GM18951 (cell line): Measurements from ENCODE around the gene PTPRO.

ENCODE experiments used
- POLR2A ChIP-seq: IDR thresholded peaks from 4 replicates; pipeline ENCODE4 v1.6.1; 2011; ENCODE audit warnings: mild to moderate bottlenecking; ENCODE audit not compliant: insufficient read length, insufficient read depth; ENCODE audit errors: extremely low read depth
- in situ Hi-C: fragments of 300-500 bp; cut with MboI; formaldehyde crosslinking; loops from one replicate; pipeline ENCODE4 v1.12.0; 2022; ENCODE audit warnings: low sequenced_read_pairs, mixed read lengths, inconsistent platforms; ENCODE audit not compliant: unreplicated experiment

The PTPRO gene

GRCh38 chr12:15547063-15547462 is 224.8 kb downstream of the PTPRO start:
- TF ChIP-seq POLR2A: no peak
- in situ Hi-C loops: no loop called here

- no peak for TF ChIP-seq POLR2A
- in situ Hi-C loops: no loop called here
Measured at GRCh38 chr12:15547691-15548090, 225.4 kb downstream of the PTPRO start.

- TF ChIP-seq POLR2A: no peak
- in situ Hi-C loops: no loop called here
Measured at GRCh38 chr12:15550793-15551192, 228.5 kb downstream of the PTPRO start.

- in situ Hi-C loops: no loop called here
- no peak for TF ChIP-seq POLR2A
Measured at GRCh38 chr12:15555446-15555845, 233.1 kb downstream of the PTPRO start.

- in situ Hi-C loops: no loop called here
- TF ChIP-seq POLR2A: no peak
Measured at GRCh38 chr12:15556411-15557102, 234.2 kb downstream of the PTPRO start.

- in situ Hi-C loops: no loop called here
- TF ChIP-seq POLR2A: no peak
Measured at GRCh38 chr12:15558915-15559528, 236.7 kb downstream of the PTPRO start.

- in situ Hi-C loops: no loop called here
- no peak for TF ChIP-seq POLR2A
Measured at GRCh38 chr12:15561396-15561795, 239.1 kb downstream of the PTPRO start.

GRCh38 chr12:15562263-15562662 is 240.0 kb downstream of the PTPRO start:
- in situ Hi-C loops: no loop called here
- no peak for TF ChIP-seq POLR2A

- in situ Hi-C loops: no loop called here
- no peak for TF ChIP-seq POLR2A
Measured at GRCh38 chr12:15563663-15564062, 241.4 kb downstream of the PTPRO start.

GRCh38 chr12:15574353-15574752 is 252.0 kb downstream of the PTPRO start:
- in situ Hi-C loops: no loop called here
- TF ChIP-seq POLR2A: no peak

- TF ChIP-seq POLR2A: no peak
- in situ Hi-C loops: no loop called here
Measured at GRCh38 chr12:15575671-15576541, 253.6 kb downstream of the PTPRO start.

- in situ Hi-C loops: no loop called here
- no peak for TF ChIP-seq POLR2A
Measured at GRCh38 chr12:15580431-15580830, 258.1 kb downstream of the PTPRO start.

GRCh38 chr12:15581006-15581405 is 258.7 kb downstream of the PTPRO start:
- in situ Hi-C loops: no loop called here
- no peak for TF ChIP-seq POLR2A
